Measurements from ENCODE around the gene ASAP2.

- TF ChIP-seq CTCF (optimal IDR thresholded peaks at IDR 0.05 in 1 of 3, IDR thresholded peaks at IDR 0.05 in 1 of 3, conservative IDR thresholded peaks at IDR 0.05 in 1 of 3; ENCODE audit: extremely low read depth in 1 of 3, insufficient read depth in 2 of 3, low read length in 3 of 3), result no peak
- TF ChIP-seq EZH2 (IDR thresholded peaks at IDR 0.05; ENCODE audit: low read length), result no peak
Observed at GRCh38 chr2:9313443-9313842, 106.8 kb downstream of the ASAP2 start.
